ENCODE data around the gene TMEM127. TPM values are rescaled to one million over a fixed set of nuclear protein-coding genes. Genes with fewer than 3 reads are reported as not detected.
"Not testable (repeated sequence)": the region's sequence is repeated elsewhere in the genome, so short reads cannot be mapped to it uniquely, and the experiment has no call there.

Gene TMEM127
- total RNA-seq, 4 donors from 2014 or later = 27.1 to 38.8 (median 30.9) TPM

- intact Hi-C loops (cut with DNase I; ENCODE audit: low total_unique reads) (no loop called here), in situ Hi-C loops (cut with MboI; ENCODE audit: low sequenced_read_pairs in 4 of 4) (no loop called here)
- Histone ChIP-seq H3K27ac (no peak overlapping the region), H3K27me3 (no peaks in the 10 kb centered on the region), H3K4me1 (no peaks in the 10 kb centered on the region), H3K9me3 (no peaks in the 10 kb centered on the region), H3K4me3 (no peak overlapping the region), H3K36me3 (peaks cover 5 to 100% of the 10 kb centered on the region in 2 donors)
- ATAC-seq (no peak), DNase-seq (no peak)
- no peak for TF ChIP-seq POLR2A (IDR thresholded peaks at IDR 0.05)
- TF ChIP-seq CTCF (IDR thresholded peaks at IDR 0.05 in 4 of 5, conservative IDR thresholded peaks at IDR 0.05 in 1 of 5) = no peak
These were observed 31.1 kb upstream of the TMEM127 start for GRCh38 chr2:96296925-96297324.

DNA sequence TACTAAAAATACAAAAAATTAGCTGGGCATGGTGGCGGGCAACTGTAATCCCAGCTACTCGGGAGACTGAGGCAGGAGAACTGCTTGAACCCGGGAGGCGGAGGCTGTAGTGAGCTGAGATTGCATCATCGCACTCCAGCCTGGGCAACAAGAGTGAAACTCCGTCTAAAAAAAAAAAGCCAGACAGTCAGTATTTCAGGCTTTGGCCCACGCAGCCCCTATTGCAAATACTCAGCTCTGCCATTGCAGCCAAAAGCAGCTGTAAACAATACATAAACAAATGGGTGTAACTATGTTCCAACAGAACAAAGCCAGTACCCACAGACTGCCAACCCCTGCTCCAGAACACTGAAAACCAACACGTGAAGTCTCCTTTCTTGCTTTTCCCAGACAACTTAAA is 28.5 kb upstream of the TMEM127 start:
- intact Hi-C loops (cut with DNase I; ENCODE audit: low total_unique reads); H3K4me3 ChIP-seq; ATAC-seq; in situ Hi-C loops (cut with MboI; ENCODE audit: low sequenced_read_pairs in 4 of 4); DNase-seq; H3K9me3 ChIP-seq; H3K4me1 ChIP-seq; H3K27ac ChIP-seq; H3K27me3 ChIP-seq: not testable (repeated sequence)
- H3K36me3 ChIP-seq = peaks cover 15 to 100% of the 10 kb centered on the region in 2 donors

- in situ Hi-C loops (cut with MboI; ENCODE audit: low sequenced_read_pairs in 4 of 4) = no loop called here
- Histone ChIP-seq H3K9me3 (no peaks in the 10 kb centered on the region), H3K27ac (no peak overlapping the region), H3K4me3 (no peak overlapping the region), H3K27me3 (no peaks in the 10 kb centered on the region), H3K4me1 (no peaks in the 10 kb centered on the region), H3K36me3 (peaks cover 17 to 100% of the 10 kb centered on the region in 2 donors)
- TF ChIP-seq POLR2A (IDR thresholded peaks at IDR 0.05) (no peak), CTCF (IDR thresholded peaks at IDR 0.05 in 4 of 5, conservative IDR thresholded peaks at IDR 0.05 in 1 of 5) (no peak)
- ATAC-seq (no peak), DNase-seq (no peak)
- intact Hi-C loops (cut with DNase I; ENCODE audit: low total_unique reads) = no loop called here
These were observed 26.0 kb upstream of the TMEM127 start for GRCh38 chr2:96291751-96292150.

- in situ Hi-C loops (cut with MboI; ENCODE audit: low sequenced_read_pairs in 4 of 4) = no loop called here
- no peak for DNase-seq
- intact Hi-C loops (cut with DNase I; ENCODE audit: low total_unique reads) = no loop called here
- Histone ChIP-seq H3K9me3 (no peaks in the 10 kb centered on the region), H3K36me3 (peaks cover 15 to 100% of the 10 kb centered on the region in 2 donors), H3K27ac (no peak overlapping the region), H3K4me1 (no peaks in the 10 kb centered on the region), H3K27me3 (no peaks in the 10 kb centered on the region), H3K4me3 (no peak overlapping the region)
- TF ChIP-seq CTCF (IDR thresholded peaks at IDR 0.05 in 4 of 5, conservative IDR thresholded peaks at IDR 0.05 in 1 of 5) (no peak), POLR2A (IDR thresholded peaks at IDR 0.05) (no peak)
- no peak for ATAC-seq
These were observed 21.6 kb upstream of the TMEM127 start for GRCh38 chr2:96287273-96287856.

DNA sequence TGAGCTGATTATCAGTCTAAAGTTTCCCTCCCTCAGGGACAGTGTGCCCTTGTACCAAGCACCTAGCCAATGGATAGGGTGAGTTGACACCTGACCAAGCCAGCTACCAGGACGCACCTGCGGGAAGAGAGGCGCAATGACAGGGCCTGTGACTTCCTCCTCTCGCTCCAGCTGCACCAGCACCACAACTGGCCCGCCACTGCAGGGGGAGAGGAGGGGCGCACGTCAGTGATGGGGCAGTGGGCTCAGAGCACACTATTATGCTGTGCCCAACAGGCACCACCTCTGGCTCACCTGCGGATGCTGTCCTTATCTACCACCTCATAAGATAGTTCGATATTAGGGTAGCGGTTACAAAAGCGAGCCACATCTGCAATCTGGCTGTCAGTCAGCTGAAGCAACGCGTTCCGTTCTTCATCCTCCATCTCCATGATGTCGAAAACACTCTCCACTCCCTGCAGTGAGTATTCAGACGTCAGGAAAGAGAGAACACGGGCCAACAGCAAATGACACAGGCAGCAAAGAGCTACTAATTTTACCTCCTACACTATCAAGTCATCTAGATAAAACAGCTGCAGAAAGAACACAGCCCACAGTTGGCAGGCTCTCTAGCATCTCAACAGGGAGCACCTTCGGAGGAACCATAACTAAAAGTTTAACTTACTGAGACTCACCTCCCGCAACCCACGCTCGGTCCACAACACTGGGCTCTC is 11.1 kb upstream of the TMEM127 start:
- Histone ChIP-seq H3K27ac (no peak overlapping the region), H3K4me1 (no peaks in the 10 kb centered on the region), H3K36me3 (peaks cover 0 to 94% of the 10 kb centered on the region in 2 donors), H3K27me3 (no peaks in the 10 kb centered on the region), H3K9me3 (no peaks in the 10 kb centered on the region), H3K4me3 (no peak overlapping the region)
- ATAC-seq (no peak), DNase-seq (no peak)
- intact Hi-C loops (cut with DNase I; ENCODE audit: low total_unique reads) (no loop called here), in situ Hi-C loops (cut with MboI; ENCODE audit: low sequenced_read_pairs in 4 of 4) (no loop called here)
- TF ChIP-seq POLR2A (IDR thresholded peaks at IDR 0.05) (no peak), CTCF (IDR thresholded peaks at IDR 0.05 in 4 of 5, conservative IDR thresholded peaks at IDR 0.05 in 1 of 5) (no peak)

Data from gastrocnemius medialis (tissue), 4 donors.